ENCODE results near the gene GNL2.

The GNL2 gene

DNA sequence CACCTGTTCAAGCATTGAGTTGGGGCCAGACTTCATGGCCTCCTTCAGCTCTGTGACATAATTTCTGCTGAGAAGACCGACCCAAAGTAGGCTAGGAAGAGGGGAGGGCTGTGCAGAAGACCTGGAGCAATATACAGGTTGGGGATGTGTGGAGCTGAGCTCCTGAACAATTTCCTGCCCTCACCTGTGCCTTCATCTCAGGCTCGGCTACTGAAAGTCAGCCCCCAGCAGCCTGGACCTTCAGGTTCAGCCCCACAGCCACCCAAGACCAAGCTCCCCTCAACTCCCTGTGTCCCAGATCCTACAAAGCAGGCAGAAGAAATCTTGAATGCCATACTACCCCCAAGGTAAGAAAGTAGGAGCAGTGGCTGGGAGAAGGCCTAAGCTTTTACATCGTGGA lies 38.3 kb downstream of the GNL2 start:
- Histone ChIP-seq H3K4me3 (ENCODE audit: low read depth in 1 of 2, low read length in 1 of 2) (no peak overlapping the region), H3K9me3 (no peaks in the 10 kb centered on the region), H3K4me1 (ENCODE audit: control insufficient read depth in 1 of 2, insufficient read depth in 1 of 2, low read depth in 1 of 2, low read length in 1 of 2) (peaks cover 15 to 18% of the 10 kb centered on the region in 2 experiments), H3K36me3 (peaks cover 2% of the 10 kb centered on the region), H3K27me3 (peaks cover 6% of the 10 kb centered on the region), H3K27ac (no peak overlapping the region)
- TF ChIP-seq CTCF (IDR thresholded peaks at IDR 0.05), result no peak

- Histone ChIP-seq H3K4me1 (ENCODE audit: control insufficient read depth in 1 of 2, insufficient read depth in 1 of 2, low read depth in 1 of 2, low read length in 1 of 2) (peaks cover 15 to 18% of the 10 kb centered on the region in 2 experiments), H3K36me3 (peaks cover 8% of the 10 kb centered on the region), H3K4me3 (ENCODE audit: low read depth in 1 of 2, low read length in 1 of 2) (no peak within 1 kb of the TSS), H3K9me3 (no peaks in the 10 kb centered on the region), H3K27me3 (peaks cover 6% of the 10 kb centered on the region), H3K27ac (no peak within 1 kb of the TSS)
- no peak for TF ChIP-seq CTCF (IDR thresholded peaks at IDR 0.05)
Observed at GRCh38 chr1:37556712-37557196, 39.0 kb downstream of the GNL2 start, which contains the start of gene DNALI1. Gene DNALI1 (plus strand): TSS chr1:37556940. CDS start chr1:37556995, 55 bp downstream.

DNA sequence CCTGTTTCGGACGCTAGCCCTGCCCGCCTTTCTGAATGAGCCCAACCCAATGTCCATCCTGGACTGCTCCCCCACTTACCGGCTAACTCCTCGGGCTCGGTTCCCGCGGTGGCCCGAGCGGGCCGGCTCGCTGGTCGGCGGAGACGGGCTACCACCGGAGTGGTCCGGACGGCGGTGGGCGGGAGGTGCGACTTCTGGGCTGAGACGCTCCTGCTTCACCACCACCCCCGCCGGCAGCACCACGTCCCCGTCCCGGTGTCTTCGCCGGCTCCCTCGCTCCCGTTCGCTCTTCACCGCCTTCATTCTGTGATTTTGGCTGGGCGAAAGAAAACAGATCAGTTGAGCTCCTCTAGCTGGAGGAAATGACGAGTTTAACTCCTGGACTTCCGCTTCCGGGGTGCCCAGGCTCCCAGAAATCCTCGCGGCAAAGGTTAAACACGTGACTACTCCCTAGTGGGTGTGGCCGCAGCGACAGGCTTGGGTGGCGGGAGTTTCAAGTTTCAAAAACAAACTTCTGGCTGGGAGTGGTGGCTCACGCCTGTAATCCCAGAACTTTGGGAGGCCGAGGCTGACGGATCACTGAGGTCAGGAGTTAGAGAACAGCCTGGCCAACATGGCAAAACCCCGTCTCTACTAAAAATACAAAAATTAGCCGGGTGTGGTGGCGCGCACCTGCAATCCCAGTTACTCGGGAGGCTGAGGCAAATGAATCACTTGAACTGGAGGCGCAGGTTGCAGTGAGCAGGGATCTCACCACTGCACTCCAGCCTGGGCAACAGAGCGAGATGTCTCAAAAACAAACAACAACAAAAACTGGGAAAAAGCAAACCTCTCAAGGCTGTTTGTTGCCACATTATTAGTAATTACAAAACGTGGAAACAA lies 41.6 kb downstream of the GNL2 start, which contains the start of gene SNIP1:
Gene SNIP1, minus strand, starts transcription at position 367 of the 882 bp plus-strand sequence. Its CDS starts 64 bp downstream, at position 303.
- H3K36me3 ChIP-seq, result peaks cover 28% of the 10 kb centered on the region
- H3K4me1 ChIP-seq (ENCODE audit: control insufficient read depth in 1 of 2, insufficient read depth in 1 of 2, low read depth in 1 of 2, low read length in 1 of 2), result peaks cover 15 to 18% of the 10 kb centered on the region in 2 experiments
- H3K27ac ChIP-seq, result peak within 1 kb of the TSS; percentile 92
- peak within 1 kb of the TSS; percentile 93 to 98 for H3K4me3 ChIP-seq (ENCODE audit: low read depth in 1 of 2, low read length in 1 of 2)
- peaks cover 6% of the 10 kb centered on the region for H3K27me3 ChIP-seq
- no peaks in the 10 kb centered on the region for H3K9me3 ChIP-seq
- peak; percentile 40 for TF ChIP-seq CTCF (IDR thresholded peaks at IDR 0.05)

DNA sequence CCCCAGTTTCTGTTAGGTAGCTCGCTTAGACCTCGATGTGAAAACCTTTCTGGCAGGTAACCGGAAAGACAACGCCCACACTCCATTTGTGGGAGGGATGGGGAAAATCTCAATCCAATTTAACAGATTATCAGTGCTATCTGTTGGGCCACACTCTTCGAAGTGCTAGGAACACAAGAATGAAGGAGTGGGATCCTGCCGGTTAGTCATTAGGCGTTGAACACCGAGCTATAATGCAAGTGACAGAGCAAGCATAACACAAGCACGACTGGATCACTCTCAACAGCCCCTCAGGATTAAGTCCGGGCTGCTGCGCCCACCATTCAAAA lies 42.2 kb downstream of the GNL2 start:
- peaks cover 15 to 18% of the 10 kb centered on the region in 2 experiments for H3K4me1 ChIP-seq (ENCODE audit: control insufficient read depth in 1 of 2, insufficient read depth in 1 of 2, low read depth in 1 of 2, low read length in 1 of 2)
- no peaks in the 10 kb centered on the region for H3K9me3 ChIP-seq
- H3K27ac ChIP-seq, result peak overlapping the region; percentile 92
- H3K27me3 ChIP-seq, result peaks cover 6% of the 10 kb centered on the region
- H3K4me3 ChIP-seq (ENCODE audit: low read depth in 1 of 2, low read length in 1 of 2), result peak overlapping the region; percentile 93 to 98
- H3K36me3 ChIP-seq, result peaks cover 33% of the 10 kb centered on the region
- TF ChIP-seq CTCF (IDR thresholded peaks at IDR 0.05), result no peak

GRCh38 chr1:37549341-37549740 lies 46.4 kb downstream of the GNL2 start:
- no peaks in the 10 kb centered on the region for H3K27me3 ChIP-seq
- H3K27ac ChIP-seq, result no peak overlapping the region
- H3K9me3 ChIP-seq, result no peaks in the 10 kb centered on the region
- no peak for TF ChIP-seq CTCF (IDR thresholded peaks at IDR 0.05)
- peaks cover 71% of the 10 kb centered on the region for H3K36me3 ChIP-seq
- H3K4me1 ChIP-seq (ENCODE audit: control insufficient read depth in 1 of 2, insufficient read depth in 1 of 2, low read depth in 1 of 2, low read length in 1 of 2), result peaks cover 12 to 15% of the 10 kb centered on the region in 2 experiments
- no peak overlapping the region for H3K4me3 ChIP-seq (ENCODE audit: low read depth in 1 of 2, low read length in 1 of 2)
